WTC11 (cell line): ENCODE measurements around the gene DNMT3A. TPM values are rescaled to one million over a fixed set of nuclear protein-coding genes. Genes with fewer than 3 reads are reported as not detected.

Source experiments
- ATAC-seq: fragments of 200-7000 bp; cut with Tn5 transposase; 2 replicates; pipeline ENCODE4 v1.10.0; 2021; ENCODE audit warnings: mild to moderate bottlenecking, moderate library complexity
- CTCF ChIA-PET: fragments of 300-600 bp; sonication (Branson Sonifier 250); formaldehyde crosslinking; loops from one replicate; lab custom pipeline; 2021; ENCODE audit warnings: antibody characterized with exemption; lab: Charles Lee
- POLR2A ChIA-PET: fragments of 350-600 bp; sonication (Branson Sonifier 250); formaldehyde crosslinking; loops from one replicate; lab custom pipeline; 2021; ENCODE audit warnings: antibody characterized with exemption; lab: Charles Lee
- DNase-seq: peaks from one replicate; pipeline ENCODE4 v3.0.0; 2021; ENCODE audit warnings: low spot score
- H3K27ac Mint-ChIP-seq: 2 replicates; pipeline ENCODE4 v1.8.0; 2021; ENCODE audit warnings: mixed read lengths
- H3K27me3 Mint-ChIP-seq: 2 replicates; pipeline ENCODE4 v1.8.0; 2021; ENCODE audit warnings: low read depth, mild to moderate bottlenecking, moderate library complexity, mixed read lengths
- H3K36me3 Mint-ChIP-seq: 2 replicates; pipeline ENCODE4 v1.8.0; 2021; ENCODE audit warnings: mixed read lengths
- H3K4me1 Mint-ChIP-seq: 2 replicates; pipeline ENCODE4 v1.8.0; 2022; ENCODE audit warnings: mixed read lengths
- H3K4me3 Mint-ChIP-seq: 2 replicates; pipeline ENCODE4 v1.8.0; 2021; ENCODE audit warnings: mild to moderate bottlenecking, moderate library complexity, mixed read lengths
- H3K9me3 Mint-ChIP-seq: 2 replicates; pipeline ENCODE4 v1.8.0; 2021; ENCODE audit warnings: mixed read lengths
- AFF4 ChIP-seq: sonication (generic); formaldehyde crosslinking; IDR thresholded peaks from 2 replicates; pipeline ENCODE4 v1.8.1; 2023; ENCODE audit warnings: mild to moderate bottlenecking, missing genetic modification reagents, borderline replicate concordance
- ATF3 ChIP-seq: sonication (generic); formaldehyde crosslinking; conservative IDR thresholded peaks from 2 replicates; pipeline ENCODE4 v1.8.1; 2022; ENCODE audit warnings: mild to moderate bottlenecking, missing genetic modification reagents
- CBFB ChIP-seq: sonication (generic); formaldehyde crosslinking; IDR thresholded peaks from 2 replicates; pipeline ENCODE4 v1.8.1; 2022; ENCODE audit warnings: mild to moderate bottlenecking, low read depth, missing genetic modification reagents
- ETV6 ChIP-seq: sonication (generic); formaldehyde crosslinking; IDR thresholded peaks from 2 replicates; pipeline ENCODE4 v1.8.1; 2022; ENCODE audit warnings: mild to moderate bottlenecking, missing genetic modification reagents
- GTF2I ChIP-seq: fragments of 250-450 bp; sonication (Bioruptor Pico); conservative IDR thresholded peaks from 2 replicates; pipeline ENCODE4 v1.4.0; 2021; ENCODE audit warnings: mild to moderate bottlenecking
- JAZF1 ChIP-seq: fragments of 250-450 bp; sonication (Bioruptor Pico); IDR thresholded peaks from 2 replicates; pipeline ENCODE4 v1.9.0; 2021; ENCODE audit warnings: moderate library complexity, mild to moderate bottlenecking, inconsistent platforms
- NFATC4 ChIP-seq: fragments of 250-450 bp; sonication (Bioruptor Pico); IDR thresholded peaks from 2 replicates; pipeline ENCODE4 v1.9.0; 2021; ENCODE audit warnings: mild to moderate bottlenecking
- NFE2L1 ChIP-seq: sonication (generic); formaldehyde crosslinking; IDR thresholded peaks from 2 replicates; pipeline ENCODE4 v1.8.1; 2023; ENCODE audit warnings: missing genetic modification reagents
- NFYB ChIP-seq: sonication (generic); formaldehyde crosslinking; conservative IDR thresholded peaks from 2 replicates; pipeline ENCODE4 v1.8.0; 2022; ENCODE audit warnings: low read depth, missing genetic modification reagents
- NR2C2 ChIP-seq: sonication (generic); formaldehyde crosslinking; IDR thresholded peaks from 2 replicates; pipeline ENCODE4 v1.8.0; 2022; ENCODE audit warnings: mild to moderate bottlenecking, missing genetic modification reagents
- RELA ChIP-seq: sonication (generic); formaldehyde crosslinking; IDR thresholded peaks from 2 replicates; pipeline ENCODE4 v1.8.1; 2022; ENCODE audit warnings: missing genetic modification reagents, mild to moderate bottlenecking, borderline replicate concordance
- SOX15 ChIP-seq: fragments of 250-450 bp; sonication (Bioruptor Pico); IDR thresholded peaks from 2 replicates; pipeline ENCODE4 v1.9.0; 2021; ENCODE audit warnings: mild to moderate bottlenecking
- TP53 ChIP-seq: sonication (generic); formaldehyde crosslinking; IDR thresholded peaks from 2 replicates; pipeline ENCODE4 v1.8.1; 2023; ENCODE audit warnings: mild to moderate bottlenecking, missing genetic modification reagents
- ZNF396 ChIP-seq: fragments of 250-450 bp; sonication (Bioruptor Pico); IDR thresholded peaks from 2 replicates; pipeline ENCODE4 v1.8.0; 2021; ENCODE audit warnings: mild to moderate bottlenecking, moderate library complexity, borderline replicate concordance
- ZNF423 ChIP-seq: fragments of 250-450 bp; sonication (Bioruptor Pico); IDR thresholded peaks from 2 replicates; pipeline ENCODE4 v2.1.2; 2022; ENCODE audit warnings: mild to moderate bottlenecking, moderate library complexity
- ZNF425 ChIP-seq: fragments of 250-450 bp; sonication (Bioruptor Pico); conservative IDR thresholded peaks from 2 replicates; pipeline ENCODE4 v1.9.0; 2021; ENCODE audit warnings: mild to moderate bottlenecking
- total RNA-seq: library from RNA; stranded (reverse); gene quantifications from 3 replicates; pipeline ENCODE4 v1.2.3, GENCODE V29; 2021
- TF ChIP-seq, protein P1 (sequence below): sonication (generic); formaldehyde crosslinking; IDR thresholded peaks from 2 replicates; pipeline ENCODE4 v1.8.0; 2022; ENCODE audit warnings: mild to moderate bottlenecking, missing genetic modification reagents
- TF ChIP-seq, protein P2 (sequence below): fragments of 250-450 bp; sonication (Bioruptor Pico); IDR thresholded peaks from 2 replicates; pipeline ENCODE4 v1.9.0; 2021; ENCODE audit warnings: mild to moderate bottlenecking, borderline replicate concordance
- TF ChIP-seq, protein P3 (sequence below): sonication (generic); formaldehyde crosslinking; IDR thresholded peaks from 2 replicates; pipeline ENCODE4 v1.8.0; 2023; ENCODE audit warnings: missing genetic modification reagents
- TF ChIP-seq, protein P4 (sequence below): fragments of 250-450 bp; sonication (Bioruptor Pico); IDR thresholded peaks from 2 replicates; pipeline ENCODE4 v1.9.0; 2021; ENCODE audit warnings: mild to moderate bottlenecking

The DNMT3A gene
- total RNA-seq, 1 experiment from 2014 or later = 154 TPM

GRCh38 chr2:25227576-25227975 is 114.1 kb downstream of the DNMT3A start:
- TF ChIP-seq NFE2L1 (CRISPR knock-in tag) (no peak), SOX15 (CRISPR knock-in tag) (no peak), AFF4 (no peak), NR2C2 (CRISPR knock-in tag) (no peak), JAZF1 (CRISPR knock-in tag) (no peak), ZNF396 (CRISPR knock-in tag) (no peak), CBFB (CRISPR knock-in tag) (no peak), ZNF425 (no peak)
- TF ChIP-seq, protein P1, sequence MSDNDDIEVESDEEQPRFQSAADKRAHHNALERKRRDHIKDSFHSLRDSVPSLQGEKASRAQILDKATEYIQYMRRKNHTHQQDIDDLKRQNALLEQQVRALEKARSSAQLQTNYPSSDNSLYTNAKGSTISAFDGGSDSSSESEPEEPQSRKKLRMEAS (CRISPR knock-in tag) = no peak
- TF ChIP-seq, protein P2, sequence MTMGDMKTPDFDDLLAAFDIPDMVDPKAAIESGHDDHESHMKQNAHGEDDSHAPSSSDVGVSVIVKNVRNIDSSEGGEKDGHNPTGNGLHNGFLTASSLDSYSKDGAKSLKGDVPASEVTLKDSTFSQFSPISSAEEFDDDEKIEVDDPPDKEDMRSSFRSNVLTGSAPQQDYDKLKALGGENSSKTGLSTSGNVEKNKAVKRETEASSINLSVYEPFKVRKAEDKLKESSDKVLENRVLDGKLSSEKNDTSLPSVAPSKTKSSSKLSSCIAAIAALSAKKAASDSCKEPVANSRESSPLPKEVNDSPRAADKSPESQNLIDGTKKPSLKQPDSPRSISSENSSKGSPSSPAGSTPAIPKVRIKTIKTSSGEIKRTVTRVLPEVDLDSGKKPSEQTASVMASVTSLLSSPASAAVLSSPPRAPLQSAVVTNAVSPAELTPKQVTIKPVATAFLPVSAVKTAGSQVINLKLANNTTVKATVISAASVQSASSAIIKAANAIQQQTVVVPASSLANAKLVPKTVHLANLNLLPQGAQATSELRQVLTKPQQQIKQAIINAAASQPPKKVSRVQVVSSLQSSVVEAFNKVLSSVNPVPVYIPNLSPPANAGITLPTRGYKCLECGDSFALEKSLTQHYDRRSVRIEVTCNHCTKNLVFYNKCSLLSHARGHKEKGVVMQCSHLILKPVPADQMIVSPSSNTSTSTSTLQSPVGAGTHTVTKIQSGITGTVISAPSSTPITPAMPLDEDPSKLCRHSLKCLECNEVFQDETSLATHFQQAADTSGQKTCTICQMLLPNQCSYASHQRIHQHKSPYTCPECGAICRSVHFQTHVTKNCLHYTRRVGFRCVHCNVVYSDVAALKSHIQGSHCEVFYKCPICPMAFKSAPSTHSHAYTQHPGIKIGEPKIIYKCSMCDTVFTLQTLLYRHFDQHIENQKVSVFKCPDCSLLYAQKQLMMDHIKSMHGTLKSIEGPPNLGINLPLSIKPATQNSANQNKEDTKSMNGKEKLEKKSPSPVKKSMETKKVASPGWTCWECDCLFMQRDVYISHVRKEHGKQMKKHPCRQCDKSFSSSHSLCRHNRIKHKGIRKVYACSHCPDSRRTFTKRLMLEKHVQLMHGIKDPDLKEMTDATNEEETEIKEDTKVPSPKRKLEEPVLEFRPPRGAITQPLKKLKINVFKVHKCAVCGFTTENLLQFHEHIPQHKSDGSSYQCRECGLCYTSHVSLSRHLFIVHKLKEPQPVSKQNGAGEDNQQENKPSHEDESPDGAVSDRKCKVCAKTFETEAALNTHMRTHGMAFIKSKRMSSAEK (CRISPR knock-in tag) = no peak
- TF ChIP-seq, protein P3, sequence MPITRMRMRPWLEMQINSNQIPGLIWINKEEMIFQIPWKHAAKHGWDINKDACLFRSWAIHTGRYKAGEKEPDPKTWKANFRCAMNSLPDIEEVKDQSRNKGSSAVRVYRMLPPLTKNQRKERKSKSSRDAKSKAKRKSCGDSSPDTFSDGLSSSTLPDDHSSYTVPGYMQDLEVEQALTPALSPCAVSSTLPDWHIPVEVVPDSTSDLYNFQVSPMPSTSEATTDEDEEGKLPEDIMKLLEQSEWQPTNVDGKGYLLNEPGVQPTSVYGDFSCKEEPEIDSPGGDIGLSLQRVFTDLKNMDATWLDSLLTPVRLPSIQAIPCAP = no peak
- TF ChIP-seq, protein P4, sequence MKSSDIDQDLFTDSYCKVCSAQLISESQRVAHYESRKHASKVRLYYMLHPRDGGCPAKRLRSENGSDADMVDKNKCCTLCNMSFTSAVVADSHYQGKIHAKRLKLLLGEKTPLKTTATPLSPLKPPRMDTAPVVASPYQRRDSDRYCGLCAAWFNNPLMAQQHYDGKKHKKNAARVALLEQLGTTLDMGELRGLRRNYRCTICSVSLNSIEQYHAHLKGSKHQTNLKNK (CRISPR knock-in tag) = no peak
- Mint-ChIP-seq H3K4me3 (no peak overlapping the region), H3K4me1 (peaks cover 41% of the 10 kb centered on the region), H3K27me3 (no peaks in the 10 kb centered on the region), H3K9me3 (no peaks in the 10 kb centered on the region), H3K27ac (peak overlapping the region; percentile 0; the same call in 1 of the 2 replicates), H3K36me3 (no peaks in the 10 kb centered on the region)
- DNase-seq (no peak), ATAC-seq (no peak)
- CTCF ChIA-PET = interaction anchor here (0.5 to 4.0 kb wide), 11 partner anchors 8 to 1025 kb away, joined by 3 to 63 read pairs (median 8); partner anchors contain the start of gene POMC
- POLR2A ChIA-PET = no interaction called here

DNA sequence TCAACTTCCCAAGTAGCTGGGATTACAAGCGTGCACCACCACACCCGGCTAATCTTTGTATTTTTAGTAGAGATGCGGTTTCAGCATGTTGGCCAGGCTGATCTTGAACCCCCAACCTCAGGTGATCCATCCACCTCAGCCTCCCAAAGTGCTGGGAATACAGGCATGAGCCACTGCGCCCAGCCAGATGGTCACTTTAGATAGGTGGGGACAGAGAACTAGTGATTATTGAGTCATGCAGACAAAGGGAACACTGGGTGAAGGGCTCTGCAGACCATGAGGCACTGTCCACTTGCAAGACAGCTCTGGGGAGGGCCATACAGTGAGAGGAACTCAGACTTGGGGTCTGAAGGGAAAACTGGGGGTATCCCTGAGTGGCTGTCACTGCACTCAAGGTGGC is 114.9 kb downstream of the DNMT3A start:
- ATAC-seq = no peak
- no peaks in the 10 kb centered on the region for H3K36me3 Mint-ChIP-seq
- no peak overlapping the region for H3K27ac Mint-ChIP-seq
- CTCF ChIA-PET = interaction anchor here (0.5 to 4.0 kb wide), 4 partner anchors 23 to 1024 kb away, joined by 3 to 63 read pairs (median 4); no protein-coding TSS in a partner anchor
- no peaks in the 10 kb centered on the region for H3K27me3 Mint-ChIP-seq
- H3K4me1 Mint-ChIP-seq = peaks cover 38% of the 10 kb centered on the region
- no peak for DNase-seq
- H3K4me3 Mint-ChIP-seq = no peak overlapping the region
- no peaks in the 10 kb centered on the region for H3K9me3 Mint-ChIP-seq
- POLR2A ChIA-PET = no interaction called here
- TF ChIP-seq NFATC4 (CRISPR knock-in tag) = no peak
- TF ChIP-seq ZNF425 = no peak
- no peak for TF ChIP-seq ZNF423 (CRISPR knock-in tag)
- TF ChIP-seq TP53 (CRISPR knock-in tag) = no peak
- no peak for TF ChIP-seq GTF2I
- no peak for TF ChIP-seq RELA (CRISPR knock-in tag)
- no peak for TF ChIP-seq ETV6 (CRISPR knock-in tag)
- no peak for TF ChIP-seq NFYB (CRISPR knock-in tag)
- TF ChIP-seq ATF3 (CRISPR knock-in tag) = no peak
